Loucy (cell line): ENCODE measurements around the gene SDC1.

ENCODE experiments used
- H2AFZ ChIP-seq: fragments of 200-600 bp; sonication (generic); 2 replicates; pipeline ENCODE4 v1.6.0; 2016; ENCODE audit warnings: antibody characterized with exemption, mild to moderate bottlenecking, low read length, moderate library complexity
- H3F3A ChIP-seq: fragments of 200-600 bp; 2 replicates; pipeline ENCODE4 v1.6.0; 2016; ENCODE audit warnings: antibody characterized with exemption, low read depth, mild to moderate bottlenecking
- H3K27me3 ChIP-seq: fragments of 200-600 bp; sonication (generic); 2 replicates; pipeline ENCODE4 v1.6.1; 2014; ENCODE audit warnings: low read length, mild to moderate bottlenecking; ENCODE audit not compliant: insufficient read depth, poor library complexity, severe bottlenecking
- H3K36me3 ChIP-seq: fragments of 200-600 bp; sonication (generic); 2 replicates; pipeline ENCODE4 v1.6.1; 2016; ENCODE audit warnings: low read length; ENCODE audit not compliant: insufficient read depth
- H3K4me1 ChIP-seq: fragments of 200-600 bp; sonication (generic); 2 replicates; pipeline ENCODE4 v1.5.1; 2014; ENCODE audit warnings: low read length, mild to moderate bottlenecking; ENCODE audit not compliant: insufficient read depth, poor library complexity, severe bottlenecking
- H3K4me2 ChIP-seq: fragments of 200-600 bp; sonication (generic); 2 replicates; pipeline ENCODE4 v1.6.0; 2014; ENCODE audit warnings: antibody characterized with exemption, low read length, low read depth, mild to moderate bottlenecking; ENCODE audit not compliant: poor library complexity, severe bottlenecking
- H3K4me3 ChIP-seq: fragments of 200-600 bp; sonication (generic); 2 replicates; pipeline ENCODE4 v1.5.1; 2014; ENCODE audit warnings: low read length, mild to moderate bottlenecking, mixed read lengths; ENCODE audit not compliant: poor library complexity, severe bottlenecking
- H3K79me2 ChIP-seq: fragments of 200-600 bp; sonication (generic); 2 replicates; pipeline ENCODE4 v1.6.1; 2014; ENCODE audit warnings: low read length; ENCODE audit not compliant: insufficient read depth
- H3K9ac ChIP-seq: fragments of 200-600 bp; sonication (generic); 2 replicates; pipeline ENCODE4 v1.6.0; 2014; ENCODE audit warnings: mild to moderate bottlenecking, low read depth, low read length, moderate library complexity; ENCODE audit not compliant: poor library complexity, severe bottlenecking
- H3K9me2 ChIP-seq: fragments of 200-600 bp; sonication (generic); replicated peaks from 2 replicates; pipeline ENCODE4 v1.6.1; 2016; ENCODE audit warnings: low read depth, low read length, mixed read lengths
- H3K9me3 ChIP-seq: fragments of 200-600 bp; sonication (generic); 2 replicates; pipeline ENCODE4 v1.6.1; 2014; ENCODE audit warnings: mild to moderate bottlenecking, antibody characterized with exemption, low read length, low read depth; ENCODE audit not compliant: insufficient read depth
- H4K20me1 ChIP-seq: fragments of 200-600 bp; sonication (generic); 2 replicates; pipeline ENCODE4 v1.6.0; 2014; ENCODE audit warnings: antibody characterized with exemption, low read length, mild to moderate bottlenecking; ENCODE audit not compliant: insufficient read depth, poor library complexity, severe bottlenecking
- EZH2phosphoT487 ChIP-seq: fragments of 200-600 bp; IDR thresholded peaks from 2 replicates; pipeline ENCODE4 v1.6.1; 2018; ENCODE audit warnings: antibody characterized with exemption, mild to moderate bottlenecking, moderate library complexity, borderline replicate concordance
- TF ChIP-seq, protein P1 (sequence below): fragments of 200-600 bp; sonication (generic); conservative IDR thresholded peaks from 2 replicates; pipeline ENCODE4 v1.5.1; 2014; ENCODE audit warnings: mild to moderate bottlenecking, antibody characterized with exemption, low read length

The SDC1 gene

DNA sequence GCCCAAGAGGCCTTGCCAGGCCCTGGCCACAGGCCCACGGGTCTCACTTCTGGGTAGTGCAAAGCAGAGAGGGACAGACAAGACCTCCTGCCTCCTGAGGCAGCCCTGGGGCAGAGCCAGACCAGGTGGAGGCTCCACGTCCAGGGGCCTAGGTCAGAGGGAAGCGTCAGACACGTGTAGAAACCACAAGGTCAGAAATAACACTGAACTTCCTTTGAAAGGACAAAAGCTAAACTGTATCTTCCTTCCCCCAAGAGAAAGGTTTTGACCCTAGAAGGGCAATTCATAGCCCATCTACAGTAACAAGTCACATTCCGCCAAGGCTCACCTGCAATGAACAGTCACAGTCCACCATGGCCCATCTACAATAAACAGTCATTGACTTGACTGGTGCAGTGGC is 17.9 kb downstream of the SDC1 start:
- Histone ChIP-seq H3K4me3 (no peak overlapping the region), H3K9ac (no peak overlapping the region), H2AFZ (no peak overlapping the region), H4K20me1 (no peaks in the 10 kb centered on the region), H3K9me2 (no peaks in the 10 kb centered on the region), H3K27me3 (no peaks in the 10 kb centered on the region), H3K9me3 (no peaks in the 10 kb centered on the region), H3K36me3 (no peaks in the 10 kb centered on the region), H3K4me2 (no peak overlapping the region), H3K4me1 (peaks cover 8% of the 10 kb centered on the region), H3F3A (no peaks in the 10 kb centered on the region), H3K79me2 (no peaks in the 10 kb centered on the region)
- no peak for TF ChIP-seq EZH2phosphoT487
- TF ChIP-seq, protein P1, sequence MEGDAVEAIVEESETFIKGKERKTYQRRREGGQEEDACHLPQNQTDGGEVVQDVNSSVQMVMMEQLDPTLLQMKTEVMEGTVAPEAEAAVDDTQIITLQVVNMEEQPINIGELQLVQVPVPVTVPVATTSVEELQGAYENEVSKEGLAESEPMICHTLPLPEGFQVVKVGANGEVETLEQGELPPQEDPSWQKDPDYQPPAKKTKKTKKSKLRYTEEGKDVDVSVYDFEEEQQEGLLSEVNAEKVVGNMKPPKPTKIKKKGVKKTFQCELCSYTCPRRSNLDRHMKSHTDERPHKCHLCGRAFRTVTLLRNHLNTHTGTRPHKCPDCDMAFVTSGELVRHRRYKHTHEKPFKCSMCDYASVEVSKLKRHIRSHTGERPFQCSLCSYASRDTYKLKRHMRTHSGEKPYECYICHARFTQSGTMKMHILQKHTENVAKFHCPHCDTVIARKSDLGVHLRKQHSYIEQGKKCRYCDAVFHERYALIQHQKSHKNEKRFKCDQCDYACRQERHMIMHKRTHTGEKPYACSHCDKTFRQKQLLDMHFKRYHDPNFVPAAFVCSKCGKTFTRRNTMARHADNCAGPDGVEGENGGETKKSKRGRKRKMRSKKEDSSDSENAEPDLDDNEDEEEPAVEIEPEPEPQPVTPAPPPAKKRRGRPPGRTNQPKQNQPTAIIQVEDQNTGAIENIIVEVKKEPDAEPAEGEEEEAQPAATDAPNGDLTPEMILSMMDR: no peak

DNA sequence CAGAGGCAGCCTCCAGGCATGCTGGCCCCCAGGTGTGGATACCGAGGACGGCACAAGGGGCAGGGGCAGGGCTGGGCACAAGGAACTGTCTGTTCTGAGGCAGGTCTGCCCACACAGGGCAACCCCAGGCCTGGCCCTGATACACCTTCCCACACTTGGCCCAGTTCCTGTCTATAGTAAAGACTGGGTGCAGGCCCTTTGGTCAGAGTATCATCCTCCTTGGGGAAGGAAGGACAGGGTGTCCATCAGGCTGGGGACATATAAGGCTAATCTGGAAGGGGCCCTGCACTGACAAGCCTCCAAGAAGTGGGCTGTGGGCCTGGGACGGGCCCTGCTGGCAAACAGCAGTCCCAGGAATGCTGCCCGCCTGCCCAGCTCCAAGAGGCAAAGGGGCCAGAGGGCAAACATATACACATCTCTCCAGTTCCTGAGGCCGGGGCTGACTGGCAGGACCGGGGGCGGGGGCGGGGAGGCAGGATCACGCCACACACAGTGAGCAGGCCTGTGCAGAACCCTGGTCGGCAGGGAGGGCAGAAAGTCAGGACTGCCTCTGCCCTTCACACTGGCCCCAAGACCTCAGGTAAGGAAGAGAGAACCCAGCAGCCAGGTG is 18.9 kb downstream of the SDC1 start:
- Histone ChIP-seq H3F3A (no peaks in the 10 kb centered on the region), H3K36me3 (no peaks in the 10 kb centered on the region), H3K9me2 (no peaks in the 10 kb centered on the region), H3K79me2 (no peaks in the 10 kb centered on the region), H3K27me3 (no peaks in the 10 kb centered on the region), H2AFZ (no peak overlapping the region), H3K4me3 (no peak overlapping the region), H3K4me1 (peaks cover 8% of the 10 kb centered on the region), H3K9me3 (no peaks in the 10 kb centered on the region), H3K9ac (no peak overlapping the region), H4K20me1 (no peaks in the 10 kb centered on the region), H3K4me2 (no peak overlapping the region)
- TF ChIP-seq EZH2phosphoT487: no peak
- TF ChIP-seq, protein P1: no peak

DNA sequence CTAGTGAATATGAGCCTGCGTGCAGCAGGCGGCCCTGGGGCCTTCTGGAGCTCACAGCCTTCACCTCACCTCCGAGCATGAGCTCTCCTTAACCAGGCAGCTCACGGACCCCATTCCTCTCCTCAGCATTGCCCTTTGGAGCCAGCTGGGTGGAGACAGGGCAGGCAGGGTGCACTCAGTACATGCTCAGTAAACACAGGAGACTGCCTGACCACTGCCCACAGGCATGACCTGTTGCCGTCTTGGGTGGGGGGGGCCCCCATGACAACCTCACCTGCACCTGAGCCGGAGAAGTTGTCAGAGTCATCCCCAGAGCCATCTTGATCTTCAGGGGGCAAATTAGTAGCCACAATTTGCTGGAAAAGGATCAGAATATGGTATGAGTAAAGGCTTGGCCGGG is 19.9 kb downstream of the SDC1 start:
- Histone ChIP-seq H4K20me1 (no peaks in the 10 kb centered on the region), H3F3A (no peaks in the 10 kb centered on the region), H3K9me3 (no peaks in the 10 kb centered on the region), H3K4me1 (peaks cover 8% of the 10 kb centered on the region), H3K4me2 (no peak overlapping the region), H3K79me2 (no peaks in the 10 kb centered on the region), H3K9me2 (no peaks in the 10 kb centered on the region), H3K36me3 (no peaks in the 10 kb centered on the region), H3K9ac (no peak overlapping the region), H3K4me3 (no peak overlapping the region), H2AFZ (no peak overlapping the region), H3K27me3 (no peaks in the 10 kb centered on the region)
- TF ChIP-seq, protein P1: no peak
- TF ChIP-seq EZH2phosphoT487: no peak
